DND-41 (cell line): ENCODE results near the gene SETBP1.

ENCODE experiments used
- ATAC-seq: fragments of 200-7000 bp; cut with Tn5 transposase; 3 replicates; pipeline ENCODE4 v1.9.1; 2021; ENCODE audit warnings: low read depth; ENCODE audit not compliant: insufficient read depth
- DNase-seq: peaks from one replicate; pipeline ENCODE4 v3.0.0-alpha.2; 2020
- H2AFZ ChIP-seq: 2 replicates; pipeline ENCODE4 v1.6.0; 2012; ENCODE audit warnings: low read depth, low read length
- H3K27ac ChIP-seq: 2 replicates; pipeline ENCODE4 v1.5.1; 2012; ENCODE audit warnings: low read length, inconsistent platforms
- H3K27me3 ChIP-seq: fragments of 200-600 bp; sonication (generic); 2 replicates; pipeline ENCODE4 v1.6.0; 2012; ENCODE audit warnings: low read length, mild to moderate bottlenecking, inconsistent platforms; ENCODE audit not compliant: insufficient read depth, poor library complexity
- H3K36me3 ChIP-seq: 2 replicates; pipeline ENCODE4 v1.5.1; 2012; ENCODE audit warnings: low read length, inconsistent platforms; ENCODE audit not compliant: insufficient read depth
- H3K4me1 ChIP-seq: 2 replicates; pipeline ENCODE4 v1.5.1; 2012; ENCODE audit warnings: mild to moderate bottlenecking, low read length; ENCODE audit not compliant: insufficient read depth
- H3K4me2 ChIP-seq: 2 replicates; pipeline ENCODE4 v1.6.0; 2012; ENCODE audit warnings: mild to moderate bottlenecking, moderate library complexity, low read length, inconsistent platforms; ENCODE audit not compliant: insufficient read depth
- H3K4me3 ChIP-seq, 2 experiments: fragments of 200-600 bp in 1 of 2; shearing (Covaris generic) in 1 of 2; 2 replicates each; pipeline ENCODE4 v1.5.1; 2012 to 2016; ENCODE audit warnings: inconsistent platforms in 2 of 2, low read length in 2 of 2, mild to moderate bottlenecking in 2 of 2, low read depth in 1 of 2, moderate library complexity in 1 of 2
- H3K79me2 ChIP-seq: 2 replicates; pipeline ENCODE4 v1.6.0; 2012; ENCODE audit warnings: low read length, inconsistent platforms; ENCODE audit not compliant: insufficient read depth
- H3K9ac ChIP-seq: 2 replicates; pipeline ENCODE4 v1.6.0; 2012; ENCODE audit warnings: low read depth, mild to moderate bottlenecking, inconsistent platforms, low read length, moderate library complexity
- H3K9me3 ChIP-seq: 2 replicates; pipeline ENCODE4 v1.5.1; 2012; ENCODE audit warnings: low read length, moderate library complexity, mild to moderate bottlenecking, inconsistent platforms; ENCODE audit not compliant: insufficient read depth, severe bottlenecking
- H4K20me1 ChIP-seq: 2 replicates; pipeline ENCODE4 v1.6.0; 2012; ENCODE audit warnings: low read length; ENCODE audit not compliant: insufficient read depth
- EZH2 ChIP-seq: IDR thresholded peaks from 3 replicates; pipeline ENCODE4 v1.6.1; 2012; ENCODE audit warnings: borderline replicate concordance, low read depth, mild to moderate bottlenecking, moderate library complexity, low read length, inconsistent platforms; ENCODE audit not compliant: severe bottlenecking
- TF ChIP-seq, protein P1 (sequence below): IDR thresholded peaks from 2 replicates; pipeline ENCODE4 v1.5.1; 2012; ENCODE audit warnings: borderline replicate concordance, low read length, moderate library complexity, mild to moderate bottlenecking; ENCODE audit not compliant: poor library complexity, severe bottlenecking; ENCODE audit errors: extremely low read depth

Gene SETBP1

DNA sequence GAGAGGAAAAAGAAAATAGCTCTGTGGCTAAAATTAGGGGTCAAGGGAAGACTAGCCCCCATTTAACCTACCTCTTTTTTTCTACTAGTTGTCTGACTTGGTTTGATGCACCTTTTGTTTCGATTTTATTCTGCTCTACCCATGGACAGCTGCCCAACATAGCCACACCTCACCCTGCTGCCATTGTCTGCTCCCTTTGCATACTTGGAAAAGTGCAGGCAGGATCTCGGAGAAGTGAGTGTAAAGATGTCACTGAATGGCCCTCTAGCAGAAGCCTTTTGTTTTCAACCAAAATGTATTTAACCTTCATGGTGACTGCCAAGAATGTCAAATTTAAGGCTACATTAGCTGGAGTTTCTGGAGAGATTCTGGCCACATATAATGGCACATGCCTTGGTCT, 62.9 kb downstream of the SETBP1 start:
- H3K36me3 ChIP-seq = no peaks in the 10 kb centered on the region
- H3K4me1 ChIP-seq = no peaks in the 10 kb centered on the region
- H4K20me1 ChIP-seq = no peaks in the 10 kb centered on the region
- ATAC-seq = no peak
- no peak overlapping the region for H3K9ac ChIP-seq
- no peaks in the 10 kb centered on the region for H3K9me3 ChIP-seq
- H3K79me2 ChIP-seq = no peaks in the 10 kb centered on the region
- no peak for TF ChIP-seq EZH2
- TF ChIP-seq, protein P1, sequence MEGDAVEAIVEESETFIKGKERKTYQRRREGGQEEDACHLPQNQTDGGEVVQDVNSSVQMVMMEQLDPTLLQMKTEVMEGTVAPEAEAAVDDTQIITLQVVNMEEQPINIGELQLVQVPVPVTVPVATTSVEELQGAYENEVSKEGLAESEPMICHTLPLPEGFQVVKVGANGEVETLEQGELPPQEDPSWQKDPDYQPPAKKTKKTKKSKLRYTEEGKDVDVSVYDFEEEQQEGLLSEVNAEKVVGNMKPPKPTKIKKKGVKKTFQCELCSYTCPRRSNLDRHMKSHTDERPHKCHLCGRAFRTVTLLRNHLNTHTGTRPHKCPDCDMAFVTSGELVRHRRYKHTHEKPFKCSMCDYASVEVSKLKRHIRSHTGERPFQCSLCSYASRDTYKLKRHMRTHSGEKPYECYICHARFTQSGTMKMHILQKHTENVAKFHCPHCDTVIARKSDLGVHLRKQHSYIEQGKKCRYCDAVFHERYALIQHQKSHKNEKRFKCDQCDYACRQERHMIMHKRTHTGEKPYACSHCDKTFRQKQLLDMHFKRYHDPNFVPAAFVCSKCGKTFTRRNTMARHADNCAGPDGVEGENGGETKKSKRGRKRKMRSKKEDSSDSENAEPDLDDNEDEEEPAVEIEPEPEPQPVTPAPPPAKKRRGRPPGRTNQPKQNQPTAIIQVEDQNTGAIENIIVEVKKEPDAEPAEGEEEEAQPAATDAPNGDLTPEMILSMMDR = no peak
- no peak overlapping the region for H2AFZ ChIP-seq
- H3K4me3 ChIP-seq = no peak overlapping the region
- DNase-seq = no peak
- no peaks in the 10 kb centered on the region for H3K27me3 ChIP-seq
- H3K4me2 ChIP-seq = no peak overlapping the region
- H3K27ac ChIP-seq = no peak overlapping the region

DNA sequence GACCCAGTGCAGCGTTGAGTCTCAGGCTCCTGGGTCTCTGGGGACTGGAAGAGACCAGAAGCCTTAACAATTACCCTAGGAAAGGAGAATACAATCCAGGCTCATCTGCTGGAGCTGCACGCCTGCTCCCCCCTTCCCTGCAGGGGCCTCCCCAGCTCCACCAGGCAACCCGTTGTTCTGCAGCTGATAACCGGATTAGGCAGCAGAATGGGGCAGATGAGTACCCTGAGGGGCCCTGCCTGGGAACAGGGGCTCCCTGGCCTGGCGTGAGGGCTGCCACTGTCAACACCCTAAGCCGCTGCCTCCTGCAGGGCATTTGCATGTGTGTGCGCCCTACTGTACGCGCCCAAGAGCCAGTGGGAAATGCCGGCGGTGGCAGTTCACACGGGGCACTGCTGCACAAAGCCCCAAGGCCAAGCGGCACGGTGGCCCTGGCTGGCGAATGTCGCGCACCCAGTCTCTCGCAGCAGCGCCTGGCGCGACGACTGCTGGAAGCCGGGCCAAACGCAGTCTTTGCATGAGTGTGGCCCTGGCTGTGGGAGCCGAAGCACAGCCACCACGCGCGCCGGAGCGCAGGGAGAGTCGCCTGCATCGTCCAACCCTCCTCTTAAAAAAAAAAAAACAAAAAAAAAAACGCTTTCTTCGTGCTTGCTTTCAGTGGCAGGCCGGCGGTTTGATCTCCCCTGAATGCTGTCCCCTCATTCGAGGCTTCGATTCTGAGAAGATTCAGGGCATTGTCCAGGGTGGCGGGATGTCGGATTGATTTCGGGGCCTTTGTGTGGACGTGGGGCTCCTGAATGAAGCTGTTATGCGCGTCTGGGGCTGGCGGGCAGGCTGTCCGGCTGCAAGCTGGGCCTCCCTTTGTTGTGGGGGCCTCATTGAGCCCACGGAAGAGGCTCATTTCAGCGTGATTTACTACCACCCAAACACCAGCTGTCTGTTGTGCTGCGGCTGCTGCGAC, 63.8 kb downstream of the SETBP1 start:
- H3K27ac ChIP-seq = no peak overlapping the region
- no peaks in the 10 kb centered on the region for H3K27me3 ChIP-seq
- no peak overlapping the region for H3K4me2 ChIP-seq
- H3K9me3 ChIP-seq = no peaks in the 10 kb centered on the region
- TF ChIP-seq, protein P1 = no peak
- TF ChIP-seq EZH2 = no peak
- H3K9ac ChIP-seq = no peak overlapping the region
- H3K36me3 ChIP-seq = no peaks in the 10 kb centered on the region
- no peaks in the 10 kb centered on the region for H4K20me1 ChIP-seq
- H3K4me3 ChIP-seq = no peak overlapping the region
- no peak overlapping the region for H2AFZ ChIP-seq
- ATAC-seq = no peak
- H3K4me1 ChIP-seq = no peaks in the 10 kb centered on the region
- no peaks in the 10 kb centered on the region for H3K79me2 ChIP-seq
- DNase-seq = no peak

DNA sequence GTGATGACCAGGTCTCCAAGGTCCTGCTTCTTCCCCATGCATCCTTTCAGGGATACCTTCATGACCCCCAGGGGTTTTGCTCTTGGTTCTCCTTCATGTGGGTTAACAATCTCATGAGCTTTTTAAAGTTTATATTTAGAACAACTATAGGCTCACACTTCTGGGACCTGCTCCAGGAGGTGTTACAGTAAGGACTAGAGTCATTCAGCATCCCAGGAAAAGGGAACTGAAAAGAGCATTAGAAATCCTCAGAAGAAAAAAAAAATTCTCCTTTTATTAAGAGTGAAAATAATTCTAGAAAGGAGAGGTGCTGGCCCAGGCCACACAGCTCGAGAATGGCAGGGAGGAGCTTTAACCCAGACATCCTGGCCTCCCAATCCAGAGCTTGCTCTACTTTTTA, 66.5 kb downstream of the SETBP1 start:
- no peaks in the 10 kb centered on the region for H3K9me3 ChIP-seq
- no peaks in the 10 kb centered on the region for H3K36me3 ChIP-seq
- H3K79me2 ChIP-seq = no peaks in the 10 kb centered on the region
- ATAC-seq = no peak
- no peaks in the 10 kb centered on the region for H3K4me1 ChIP-seq
- no peak overlapping the region for H3K9ac ChIP-seq
- H2AFZ ChIP-seq = no peak overlapping the region
- TF ChIP-seq, protein P1 = no peak
- no peak for TF ChIP-seq EZH2
- H3K27ac ChIP-seq = no peak overlapping the region
- no peak overlapping the region for H3K4me2 ChIP-seq
- H3K4me3 ChIP-seq = no peak overlapping the region
- no peak for DNase-seq
- H3K27me3 ChIP-seq = no peaks in the 10 kb centered on the region
- H4K20me1 ChIP-seq = no peaks in the 10 kb centered on the region
